Measurements from ENCODE around the gene LIN52. TPM values are rescaled to one million over a fixed set of nuclear protein-coding genes. Genes with fewer than 3 reads are reported as not detected.

LIN52 gene
- total RNA-seq, 1 experiment from 2014 or later: 11.3 TPM

DNA sequence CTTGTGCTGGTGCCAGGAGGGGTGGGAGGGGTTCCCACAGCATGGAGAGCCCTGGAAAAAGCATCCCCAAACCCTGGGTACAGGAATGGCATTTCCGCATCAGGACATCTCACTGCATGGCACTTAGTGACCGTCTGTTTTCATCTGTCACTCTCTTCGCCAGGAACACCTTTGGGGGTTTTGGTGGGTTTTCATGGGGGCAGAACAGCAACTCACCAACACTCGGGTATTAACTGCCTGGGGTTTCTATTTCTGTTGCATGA lies 158.0 kb downstream of the LIN52 start:
- no TSS peak for BruUV-seq (replicated peaks)
- Histone ChIP-seq H3K4me3 (ENCODE audit: low read depth, low read length) (no peak overlapping the region), H3K36me3 (ENCODE audit: control insufficient read depth, insufficient read depth, low read length) (no peaks in the 10 kb centered on the region), H3K9me3 (no peaks in the 10 kb centered on the region), H3K27me3 (replicated peaks; ENCODE audit: control insufficient read depth, insufficient read depth, low read length) (no peaks in the 10 kb centered on the region; the same call in 1 of the 2 replicates), H3K4me1 (no peaks in the 10 kb centered on the region)
- no peaks in the 10 kb centered on the region for H3K4me1 Mint-ChIP-seq (ENCODE audit: low read depth, unreplicated experiment)
- H3K27ac Mint-ChIP-seq (ENCODE audit: unreplicated experiment): no peak overlapping the region
- POLR2A ChIA-PET: no interaction called here
- CTCF ChIA-PET: no interaction called here
- H3K9me3 Mint-ChIP-seq (ENCODE audit: unreplicated experiment): no peaks in the 10 kb centered on the region
- no peaks in the 10 kb centered on the region for H3K36me3 Mint-ChIP-seq (ENCODE audit: insufficient read depth, unreplicated experiment)
- H3K27me3 Mint-ChIP-seq (ENCODE audit: insufficient read depth, unreplicated experiment): peaks cover 31% of the 10 kb centered on the region
- intact Hi-C loops (cut with micrococcal nuclease; ENCODE audit: unreplicated experiment): no loop called here
- no peak for DNase-seq
- TF ChIP-seq CTCF (IDR thresholded peaks at IDR 0.05; ENCODE audit: insufficient read depth in 1 of 2, low read depth in 1 of 2, low read length in 1 of 2, severe bottlenecking in 1 of 2, unreplicated experiment in 1 of 2): no peak
- no peak overlapping the region for H3K4me3 Mint-ChIP-seq (ENCODE audit: unreplicated experiment)

GRCh38 chr14:74243051-74243450 lies 158.3 kb downstream of the LIN52 start:
- Mint-ChIP-seq H3K36me3 (ENCODE audit: insufficient read depth, unreplicated experiment) (no peaks in the 10 kb centered on the region), H3K4me3 (ENCODE audit: unreplicated experiment) (no peak overlapping the region), H3K27me3 (ENCODE audit: insufficient read depth, unreplicated experiment) (peaks cover 31% of the 10 kb centered on the region), H3K4me1 (ENCODE audit: low read depth, unreplicated experiment) (no peaks in the 10 kb centered on the region), H3K27ac (ENCODE audit: unreplicated experiment) (no peak overlapping the region), H3K9me3 (ENCODE audit: unreplicated experiment) (no peaks in the 10 kb centered on the region)
- ChIA-PET CTCF (no interaction called here), POLR2A (no interaction called here)
- Histone ChIP-seq H3K4me3 (ENCODE audit: low read depth, low read length) (no peak overlapping the region), H3K4me1 (no peaks in the 10 kb centered on the region), H3K9me3 (no peaks in the 10 kb centered on the region), H3K36me3 (ENCODE audit: control insufficient read depth, insufficient read depth, low read length) (no peaks in the 10 kb centered on the region), H3K27me3 (replicated peaks; ENCODE audit: control insufficient read depth, insufficient read depth, low read length) (no peaks in the 10 kb centered on the region; the same call in 1 of the 2 replicates)
- TF ChIP-seq CTCF (IDR thresholded peaks at IDR 0.05; ENCODE audit: insufficient read depth in 1 of 2, low read depth in 1 of 2, low read length in 1 of 2, severe bottlenecking in 1 of 2, unreplicated experiment in 1 of 2): no peak
- no peak for DNase-seq
- intact Hi-C loops (cut with micrococcal nuclease; ENCODE audit: unreplicated experiment): no loop called here
- BruUV-seq (replicated peaks): no TSS peak

DNA sequence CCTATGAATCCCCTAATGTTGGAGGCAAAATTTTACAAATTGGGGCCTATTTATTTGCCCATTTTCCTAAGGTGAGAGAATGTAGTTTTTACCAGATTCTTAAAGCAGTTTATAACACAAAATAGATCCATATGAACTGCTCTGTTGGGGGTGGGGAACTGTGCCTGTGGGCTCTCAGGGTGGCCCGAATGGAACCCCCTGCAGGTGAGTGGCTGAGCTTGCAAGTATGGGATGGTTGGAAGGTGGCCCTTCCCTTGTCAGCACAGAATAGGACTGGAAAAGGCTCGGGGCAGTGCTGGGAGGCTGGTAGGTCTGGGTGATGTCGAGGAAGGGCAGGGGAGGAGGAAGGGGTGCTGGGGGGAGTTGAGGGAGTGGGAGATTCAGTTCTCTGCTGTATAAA lies 159.4 kb downstream of the LIN52 start:
- Histone ChIP-seq H3K27me3 (replicated peaks; ENCODE audit: control insufficient read depth, insufficient read depth, low read length) (no peaks in the 10 kb centered on the region; the same call in 1 of the 2 replicates), H3K36me3 (ENCODE audit: control insufficient read depth, insufficient read depth, low read length) (no peaks in the 10 kb centered on the region), H3K9me3 (no peaks in the 10 kb centered on the region), H3K4me3 (ENCODE audit: low read depth, low read length) (no peak overlapping the region), H3K4me1 (no peaks in the 10 kb centered on the region)
- peak in 1 of 2 experiments; percentile 36 for TF ChIP-seq CTCF (IDR thresholded peaks at IDR 0.05; ENCODE audit: insufficient read depth in 1 of 2, low read depth in 1 of 2, low read length in 1 of 2, severe bottlenecking in 1 of 2, unreplicated experiment in 1 of 2)
- peaks cover 26% of the 10 kb centered on the region for H3K27me3 Mint-ChIP-seq (ENCODE audit: insufficient read depth, unreplicated experiment)
- peak in 1 of 2 experiments; percentile 44 for DNase-seq
- intact Hi-C loops (cut with micrococcal nuclease; ENCODE audit: unreplicated experiment): no loop called here
- no peak overlapping the region for H3K27ac Mint-ChIP-seq (ENCODE audit: unreplicated experiment)
- no peaks in the 10 kb centered on the region for H3K4me1 Mint-ChIP-seq (ENCODE audit: low read depth, unreplicated experiment)
- H3K4me3 Mint-ChIP-seq (ENCODE audit: unreplicated experiment): no peak overlapping the region
- CTCF ChIA-PET: interaction anchor here (1.2 kb wide), 1 partner anchor 10 kb away, joined by 3 read pairs; no protein-coding TSS in a partner anchor
- no peaks in the 10 kb centered on the region for H3K36me3 Mint-ChIP-seq (ENCODE audit: insufficient read depth, unreplicated experiment)
- POLR2A ChIA-PET: no interaction called here
- no TSS peak for BruUV-seq (replicated peaks)
- no peaks in the 10 kb centered on the region for H3K9me3 Mint-ChIP-seq (ENCODE audit: unreplicated experiment)
